HepG2 (cell line): ENCODE data around the gene BIRC2. TPM values are rescaled to one million over a fixed set of nuclear protein-coding genes. Genes with fewer than 3 reads are reported as not detected.

ENCODE experiments used
- CCDC6 ChIP-seq: sonication (generic); formaldehyde crosslinking; IDR thresholded peaks from 2 replicates; pipeline ENCODE4 v1.8.1; 2022; ENCODE audit warnings: mild to moderate bottlenecking, missing genetic modification reagents, moderate library complexity
- MZF1 ChIP-seq: sonication (generic); formaldehyde crosslinking; IDR thresholded peaks from 2 replicates; pipeline ENCODE4 v1.8.1; 2023; ENCODE audit warnings: mild to moderate bottlenecking, missing genetic modification reagents, borderline replicate concordance
- NFE2 ChIP-seq: sonication (generic); formaldehyde crosslinking; IDR thresholded peaks from 2 replicates; pipeline ENCODE4 v1.4.0; 2020; ENCODE audit warnings: missing genetic modification reagents
- POLR2A ChIP-seq, 2 experiments: IDR thresholded peaks; 2 replicates each; pipeline ENCODE4 v1.6.1; 2011; ENCODE audit warnings: low read depth in 2 of 2, low read length in 2 of 2, mild to moderate bottlenecking in 1 of 2, moderate library complexity in 1 of 2; ENCODE audit not compliant: insufficient read depth in 1 of 2
- PRDM15 ChIP-seq: sonication (generic); formaldehyde crosslinking; IDR thresholded peaks from 2 replicates; pipeline ENCODE4 v1.4.0; 2020; ENCODE audit warnings: missing genetic modification reagents
- STAT5B ChIP-seq: sonication (generic); formaldehyde crosslinking; IDR thresholded peaks from 2 replicates; pipeline ENCODE4 v1.4.0; 2020; ENCODE audit warnings: missing genetic modification reagents
- STAT6 ChIP-seq: sonication (generic); formaldehyde crosslinking; IDR thresholded peaks from 2 replicates; pipeline ENCODE4 v1.4.0; 2020; ENCODE audit warnings: missing genetic modification reagents, mild to moderate bottlenecking, borderline replicate concordance
- TMF1 ChIP-seq: sonication (generic); formaldehyde crosslinking; IDR thresholded peaks from 2 replicates; pipeline ENCODE4 v1.8.1; 2022; ENCODE audit warnings: low read depth, missing genetic modification reagents
- ZBTB1 ChIP-seq: sonication (generic); formaldehyde crosslinking; IDR thresholded peaks from 2 replicates; pipeline ENCODE4 v1.4.0; 2020; ENCODE audit warnings: missing genetic modification reagents, borderline replicate concordance
- ZFYVE20 ChIP-seq: sonication (generic); formaldehyde crosslinking; IDR thresholded peaks from 2 replicates; pipeline ENCODE4 v1.8.0; 2023; ENCODE audit warnings: low read depth, mild to moderate bottlenecking, moderate library complexity, missing genetic modification reagents, borderline replicate concordance
- ZNF484 ChIP-seq: sonication (generic); formaldehyde crosslinking; IDR thresholded peaks from 2 replicates; pipeline ENCODE4 v1.5.1; 2020; ENCODE audit warnings: mild to moderate bottlenecking, low read depth, missing genetic modification reagents, borderline replicate concordance
- polyA plus RNA-seq, 8 experiments: library from polyadenylated mRNA; depleted of rRNA in 3 of 8; stranded (reverse) in 7 of 8; unstranded in 1 of 8; fragments of >200 nt; fragmentation: Illumina TruSeq in 4 of 8; extraction: Trizol in 4 of 8; gene quantifications; 2 replicates each; pipeline versions ENCODE4 v1.2.1 to v1.2.3, GENCODE V29; 2011 to 2016; ENCODE audit warnings: low read depth in 4 of 8, missing spikeins in 1 of 8, mixed read lengths in 1 of 8; ENCODE audit not compliant: insufficient read depth in 1 of 8
- total RNA-seq, 5 experiments: library from RNA; depleted of rRNA; stranded (reverse); fragments of >200 nt; fragmentation: Illumina TruSeq; extraction: Trizol; gene quantifications; 2 replicates each; pipeline ENCODE4 v1.2.3, GENCODE V29; 2016; ENCODE audit warnings: low read depth in 1 of 5
- TF ChIP-seq, protein P1 (sequence below), 2 experiments: sonication (generic) in 1 of 2; formaldehyde crosslinking in 1 of 2; IDR thresholded peaks; 2 replicates each; pipeline versions ENCODE4 v1.4.0 to v1.6.1; 2016 to 2020; ENCODE audit warnings: borderline replicate concordance in 1 of 2, low read depth in 1 of 2, mild to moderate bottlenecking in 1 of 2, missing genetic modification reagents in 1 of 2
- TF ChIP-seq, protein P2 (sequence below): sonication (generic); formaldehyde crosslinking; IDR thresholded peaks from 2 replicates; pipeline ENCODE4 v1.8.0; 2022; ENCODE audit warnings: missing genetic modification reagents, low read depth, mild to moderate bottlenecking, borderline replicate concordance
- TF ChIP-seq, protein P3 (sequence below): sonication (generic); formaldehyde crosslinking; IDR thresholded peaks from 2 replicates; pipeline ENCODE4 v1.4.0; 2020; ENCODE audit warnings: mild to moderate bottlenecking, missing genetic modification reagents

The BIRC2 gene
- total and polyA plus RNA-seq, 2 of the 13 experiments (the other 11 are each of a cell fraction or from before 2014, with no cell fraction given), result 61.7 to 62.2 TPM

GRCh38 chr11:102317099-102317767 is 29.8 kb upstream of the BIRC2 start, which contains the start of gene BIRC3 (continued):
- no peak for TF ChIP-seq STAT6 (CRISPR knock-in tag)
- no peak for TF ChIP-seq ZFYVE20
- no peak; the same call in 1 of the 2 replicates for TF ChIP-seq CCDC6 (CRISPR knock-in tag)
- TF ChIP-seq, protein P1, sequence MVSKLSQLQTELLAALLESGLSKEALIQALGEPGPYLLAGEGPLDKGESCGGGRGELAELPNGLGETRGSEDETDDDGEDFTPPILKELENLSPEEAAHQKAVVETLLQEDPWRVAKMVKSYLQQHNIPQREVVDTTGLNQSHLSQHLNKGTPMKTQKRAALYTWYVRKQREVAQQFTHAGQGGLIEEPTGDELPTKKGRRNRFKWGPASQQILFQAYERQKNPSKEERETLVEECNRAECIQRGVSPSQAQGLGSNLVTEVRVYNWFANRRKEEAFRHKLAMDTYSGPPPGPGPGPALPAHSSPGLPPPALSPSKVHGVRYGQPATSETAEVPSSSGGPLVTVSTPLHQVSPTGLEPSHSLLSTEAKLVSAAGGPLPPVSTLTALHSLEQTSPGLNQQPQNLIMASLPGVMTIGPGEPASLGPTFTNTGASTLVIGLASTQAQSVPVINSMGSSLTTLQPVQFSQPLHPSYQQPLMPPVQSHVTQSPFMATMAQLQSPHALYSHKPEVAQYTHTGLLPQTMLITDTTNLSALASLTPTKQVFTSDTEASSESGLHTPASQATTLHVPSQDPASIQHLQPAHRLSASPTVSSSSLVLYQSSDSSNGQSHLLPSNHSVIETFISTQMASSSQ (IDR thresholded peaks at IDR 0.05; ENCODE audit: low read depth), result no peak
- TF ChIP-seq, protein P1 (CRISPR knock-in tag; IDR thresholded peaks at IDR 0.05; ENCODE audit: borderline replicate concordance), result peak; percentile 44; the same call in 1 of the 2 replicates
- peak in 1 of 2 experiments; percentile 50; a peak in 3 of 4 replicates for TF ChIP-seq POLR2A (IDR thresholded peaks at IDR 0.05; ENCODE audit: insufficient read depth in 1 of 2, low read depth in 2 of 2, low read length in 2 of 2)
- no peak for TF ChIP-seq ZBTB1
- TF ChIP-seq TMF1 (CRISPR knock-in tag), result no peak
- TF ChIP-seq NFE2 (CRISPR knock-in tag), result no peak
- no peak for TF ChIP-seq MZF1 (CRISPR knock-in tag)
- no peak for TF ChIP-seq PRDM15 (CRISPR knock-in tag)
- TF ChIP-seq, protein P2, sequence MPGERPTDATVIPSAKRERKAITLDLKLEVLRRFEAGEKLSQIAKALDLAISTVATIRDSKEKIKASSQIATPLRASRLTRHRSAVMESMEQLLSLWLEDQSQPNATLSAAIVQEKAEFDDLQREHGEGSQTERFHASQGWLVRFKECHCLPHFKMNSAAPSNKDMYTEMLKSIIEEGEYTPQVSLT (CRISPR knock-in tag), result 0 out of 2 replicates have a peak, but pooled peaks have one; percentile 64
- no peak for TF ChIP-seq ZNF484 (CRISPR knock-in tag)
- TF ChIP-seq, protein P3, sequence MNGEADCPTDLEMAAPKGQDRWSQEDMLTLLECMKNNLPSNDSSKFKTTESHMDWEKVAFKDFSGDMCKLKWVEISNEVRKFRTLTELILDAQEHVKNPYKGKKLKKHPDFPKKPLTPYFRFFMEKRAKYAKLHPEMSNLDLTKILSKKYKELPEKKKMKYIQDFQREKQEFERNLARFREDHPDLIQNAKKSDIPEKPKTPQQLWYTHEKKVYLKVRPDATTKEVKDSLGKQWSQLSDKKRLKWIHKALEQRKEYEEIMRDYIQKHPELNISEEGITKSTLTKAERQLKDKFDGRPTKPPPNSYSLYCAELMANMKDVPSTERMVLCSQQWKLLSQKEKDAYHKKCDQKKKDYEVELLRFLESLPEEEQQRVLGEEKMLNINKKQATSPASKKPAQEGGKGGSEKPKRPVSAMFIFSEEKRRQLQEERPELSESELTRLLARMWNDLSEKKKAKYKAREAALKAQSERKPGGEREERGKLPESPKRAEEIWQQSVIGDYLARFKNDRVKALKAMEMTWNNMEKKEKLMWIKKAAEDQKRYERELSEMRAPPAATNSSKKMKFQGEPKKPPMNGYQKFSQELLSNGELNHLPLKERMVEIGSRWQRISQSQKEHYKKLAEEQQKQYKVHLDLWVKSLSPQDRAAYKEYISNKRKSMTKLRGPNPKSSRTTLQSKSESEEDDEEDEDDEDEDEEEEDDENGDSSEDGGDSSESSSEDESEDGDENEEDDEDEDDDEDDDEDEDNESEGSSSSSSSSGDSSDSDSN (CRISPR knock-in tag), result peak; percentile 67
- TF ChIP-seq STAT5B (CRISPR knock-in tag), result no peak
